ENCODE measurements around the gene ERVH48-1. TPM values are rescaled to one million over a fixed set of nuclear protein-coding genes. Genes with fewer than 3 reads are reported as not detected.

Gene ERVH48-1
- total and polyA plus RNA-seq, 9 donors = 0.11 TPM; not detected in 8

DNA sequence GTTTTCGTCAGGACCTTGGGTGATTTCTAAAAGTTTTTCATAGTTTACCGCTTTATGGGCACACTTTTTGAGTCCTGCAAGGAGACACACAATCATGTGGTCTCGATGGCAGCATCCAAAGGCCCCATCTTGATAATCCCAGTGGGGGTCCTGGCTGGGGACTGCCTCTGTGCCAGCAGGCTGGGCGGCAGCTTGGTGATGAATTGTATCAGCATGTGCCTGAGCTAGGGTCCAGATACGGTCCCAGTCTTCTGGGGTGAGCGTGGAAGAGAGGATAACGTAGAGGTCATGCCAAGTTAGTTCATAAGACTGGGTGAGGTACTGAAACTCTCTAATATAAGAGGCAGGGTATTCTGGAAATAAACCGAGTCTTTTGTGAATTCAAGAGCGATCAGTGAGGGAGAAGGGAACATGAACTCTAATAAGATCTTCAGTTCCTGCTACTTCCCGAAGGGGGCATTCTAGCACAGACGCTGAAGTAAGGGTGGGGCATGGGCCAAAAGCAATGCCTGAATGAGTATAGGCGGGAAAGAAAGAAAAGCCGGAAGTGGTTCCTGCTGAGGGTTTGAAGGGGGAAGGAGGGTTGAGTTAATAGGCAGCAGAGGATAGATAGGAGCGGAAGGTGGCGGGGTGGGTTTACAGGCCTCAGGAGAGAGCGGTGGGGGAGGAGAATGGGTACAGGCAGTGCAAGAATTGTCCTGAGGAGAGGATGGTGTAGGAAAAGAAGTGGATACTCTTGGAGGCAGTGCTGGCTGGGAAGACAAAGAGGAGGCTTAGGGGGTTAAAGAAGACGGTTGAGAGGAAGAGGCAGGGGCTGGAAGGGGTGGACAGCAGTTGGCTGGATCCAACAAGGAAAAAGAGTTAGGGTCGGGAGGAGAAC lies 1.6 kb downstream of the ERVH48-1 start:
- no peaks in the 10 kb centered on the region for H3K4me1 ChIP-seq (ENCODE audit: insufficient read depth)
- DNase-seq = peak; percentile 70 to 86 (median 72)
- H3K27ac ChIP-seq = no peak overlapping the region
- WGBS, 3 donors = 18 to 22% (median 19%) methylated on average over 18 of the region's 18 CpGs
- no peaks in the 10 kb centered on the region for H3K9me3 ChIP-seq
- no peaks in the 10 kb centered on the region for H3K27me3 ChIP-seq
- no peaks in the 10 kb centered on the region for H3K36me3 ChIP-seq
- TF ChIP-seq CTCF (IDR thresholded peaks at IDR 0.05) = peak; percentile 57 to 88 (median 87)
- TF ChIP-seq POLR2A (IDR thresholded peaks at IDR 0.05) = no peak
- TF ChIP-seq EP300 (IDR thresholded peaks at IDR 0.05) = no peak
- no peak overlapping the region for H3K4me3 ChIP-seq
- intact Hi-C loops (cut with DNase I) = no loop called here

DNA sequence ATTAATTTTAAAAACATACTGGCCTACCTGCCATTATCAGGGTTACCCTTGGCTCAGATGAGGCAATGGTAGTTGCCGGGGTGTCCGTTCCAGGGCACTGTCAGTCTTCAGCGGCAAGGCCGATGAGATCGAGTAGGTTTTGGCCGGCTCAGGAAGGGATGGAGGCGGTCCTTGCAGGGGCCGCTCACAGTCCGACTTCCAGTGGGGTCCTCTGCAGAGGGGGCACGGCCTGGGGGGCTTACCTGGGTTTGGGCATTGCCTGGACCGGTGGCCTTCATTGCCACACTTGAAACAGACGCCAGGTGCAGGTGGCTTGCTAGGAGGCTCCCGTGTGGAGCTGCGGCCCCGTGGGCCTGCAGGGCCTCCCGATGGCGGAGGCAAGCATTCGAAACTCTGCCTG lies 2.5 kb downstream of the ERVH48-1 start:
- no peaks in the 10 kb centered on the region for H3K4me1 ChIP-seq (ENCODE audit: insufficient read depth)
- H3K27me3 ChIP-seq = no peaks in the 10 kb centered on the region
- no peak overlapping the region for H3K4me3 ChIP-seq
- DNase-seq = no peak
- intact Hi-C loops (cut with DNase I) = no loop called here
- no peaks in the 10 kb centered on the region for H3K36me3 ChIP-seq
- no peaks in the 10 kb centered on the region for H3K9me3 ChIP-seq
- H3K27ac ChIP-seq = no peak overlapping the region
- TF ChIP-seq POLR2A (IDR thresholded peaks at IDR 0.05) (no peak), EP300 (IDR thresholded peaks at IDR 0.05) (no peak), CTCF (IDR thresholded peaks at IDR 0.05) (no peak)
- 83 to 87% (median 85%) methylated on average over 18 of the region's 18 CpGs for WGBS, 3 donors

DNA sequence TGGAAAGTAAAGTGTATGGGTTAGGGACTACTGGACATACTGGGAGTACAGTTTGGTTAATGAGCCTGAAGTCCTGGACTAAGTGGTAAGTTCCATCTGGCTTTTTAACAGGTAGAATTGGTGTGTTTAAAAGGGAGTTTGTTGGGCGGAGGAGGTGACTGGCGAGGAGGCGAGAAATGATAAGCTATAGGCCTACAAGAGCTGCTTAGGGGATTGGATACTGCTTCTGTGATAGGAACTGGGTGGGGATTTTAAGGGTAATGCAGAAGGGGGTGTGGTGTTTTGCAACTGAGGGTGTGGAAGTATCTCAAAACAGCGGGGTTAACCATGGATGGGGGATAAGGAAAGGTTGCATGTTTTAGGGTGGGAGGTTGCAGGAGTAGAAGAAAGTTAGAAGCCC lies 3.5 kb downstream of the ERVH48-1 start:
- TF ChIP-seq EP300 (IDR thresholded peaks at IDR 0.05) (no peak), CTCF (IDR thresholded peaks at IDR 0.05) (no peak), POLR2A (IDR thresholded peaks at IDR 0.05) (no peak)
- no peaks in the 10 kb centered on the region for H3K36me3 ChIP-seq
- no peak for DNase-seq
- no peak overlapping the region for H3K27ac ChIP-seq
- intact Hi-C loops (cut with DNase I) = no loop called here
- no peaks in the 10 kb centered on the region for H3K4me1 ChIP-seq (ENCODE audit: insufficient read depth)
- WGBS, 3 donors = 68 to 77% (median 75%) methylated on average over 4 of the region's 4 CpGs
- no peak overlapping the region for H3K4me3 ChIP-seq
- no peaks in the 10 kb centered on the region for H3K27me3 ChIP-seq
- H3K9me3 ChIP-seq = no peaks in the 10 kb centered on the region

DNA sequence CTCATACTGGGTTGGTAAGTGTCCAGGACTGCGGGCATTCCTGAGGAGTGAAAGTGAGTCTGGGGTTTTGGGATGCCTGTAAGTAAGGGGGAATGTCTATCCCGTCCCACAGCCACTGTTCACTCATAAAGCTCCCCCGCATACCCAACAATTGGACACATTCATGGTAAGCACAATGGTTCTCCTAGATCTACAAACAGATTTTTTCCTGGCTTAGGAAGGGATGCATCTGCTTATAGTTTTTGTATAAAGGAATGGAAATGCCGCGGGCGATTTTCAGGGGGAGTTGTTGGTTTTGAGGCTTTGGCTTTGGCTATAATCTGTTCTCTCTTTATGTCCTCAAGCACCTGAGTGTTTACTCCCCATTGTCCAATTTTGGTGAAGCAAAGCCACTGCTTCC lies 7.1 kb downstream of the ERVH48-1 start:
- no peaks in the 10 kb centered on the region for H3K9me3 ChIP-seq
- no peak for DNase-seq
- 91 to 94% (median 93%) methylated on average over 6 of the region's 6 CpGs for WGBS, 3 donors
- no peaks in the 10 kb centered on the region for H3K27me3 ChIP-seq
- H3K4me3 ChIP-seq = no peak overlapping the region
- intact Hi-C loops (cut with DNase I) = no loop called here
- no peak for TF ChIP-seq EP300 (IDR thresholded peaks at IDR 0.05)
- TF ChIP-seq POLR2A (IDR thresholded peaks at IDR 0.05) = no peak
- no peak for TF ChIP-seq CTCF (IDR thresholded peaks at IDR 0.05)
- H3K4me1 ChIP-seq (ENCODE audit: insufficient read depth) = no peaks in the 10 kb centered on the region
- H3K36me3 ChIP-seq = no peaks in the 10 kb centered on the region
- H3K27ac ChIP-seq = no peak overlapping the region
